ENCODE data around the gene SMIM24.
"Not testable (repeated sequence)": the region's sequence is repeated elsewhere in the genome, so short reads cannot be mapped to it uniquely, and the experiment has no call there.

Gene SMIM24

GRCh38 chr19:3480383-3481091 is at the start of gene SMIM24:
Gene SMIM24, minus strand, starts transcription at chr19:3480525. Its CDS starts 62 bp downstream, at chr19:3480463.
- no peak within 1 kb of the TSS for H3K4me3 Mint-ChIP-seq
- H3K27ac Mint-ChIP-seq = no peak within 1 kb of the TSS
- intact Hi-C loops (cut with micrococcal nuclease) = no loop called here
- H3K36me3 Mint-ChIP-seq (ENCODE audit: low read depth) = no peaks in the 10 kb centered on the region
- no peaks in the 10 kb centered on the region for H3K9me3 Mint-ChIP-seq
- H3K27me3 Mint-ChIP-seq = peaks cover 21% of the 10 kb centered on the region
- peaks cover 16% of the 10 kb centered on the region for H3K4me1 Mint-ChIP-seq (ENCODE audit: low read depth)

GRCh38 chr19:3529299-3529698 is 49.0 kb upstream of the SMIM24 start:
- H3K4me1 Mint-ChIP-seq (ENCODE audit: low read depth); H3K27ac Mint-ChIP-seq; H3K36me3 Mint-ChIP-seq (ENCODE audit: low read depth); H3K9me3 Mint-ChIP-seq; intact Hi-C loops (cut with micrococcal nuclease); H3K27me3 Mint-ChIP-seq; H3K4me3 Mint-ChIP-seq: not testable (repeated sequence)

- no peaks in the 10 kb centered on the region for H3K4me1 Mint-ChIP-seq (ENCODE audit: low read depth)
- no peaks in the 10 kb centered on the region for H3K27me3 Mint-ChIP-seq
Observed at GRCh38 chr19:3528539-3529211, 48.4 kb upstream of the SMIM24 start.

GRCh38 chr19:3528080-3528479 is 47.8 kb upstream of the SMIM24 start:
- intact Hi-C loops (cut with micrococcal nuclease) = no loop called here
- Mint-ChIP-seq H3K27me3 (no peaks in the 10 kb centered on the region), H3K36me3 (ENCODE audit: low read depth) (peaks cover 20% of the 10 kb centered on the region), H3K4me3 (no peak overlapping the region), H3K9me3 (no peaks in the 10 kb centered on the region), H3K27ac (no peak overlapping the region), H3K4me1 (ENCODE audit: low read depth) (no peaks in the 10 kb centered on the region)

More at GRCh38 chr19:3528539-3529211, 48.4 kb upstream of the SMIM24 start:
- Mint-ChIP-seq H3K9me3 (no peaks in the 10 kb centered on the region), H3K36me3 (ENCODE audit: low read depth) (peaks cover 14% of the 10 kb centered on the region), H3K27ac (no peak overlapping the region), H3K4me3 (no peak overlapping the region)
- intact Hi-C loops (cut with micrococcal nuclease) = no loop called here

- no peaks in the 10 kb centered on the region for H3K27me3 Mint-ChIP-seq
- no peaks in the 10 kb centered on the region for H3K9me3 Mint-ChIP-seq
- peaks cover 27% of the 10 kb centered on the region for H3K36me3 Mint-ChIP-seq (ENCODE audit: low read depth)
- H3K4me1 Mint-ChIP-seq (ENCODE audit: low read depth) = no peaks in the 10 kb centered on the region
- intact Hi-C loops (cut with micrococcal nuclease) = no loop called here
- no peak overlapping the region for H3K4me3 Mint-ChIP-seq
- no peak overlapping the region for H3K27ac Mint-ChIP-seq
Observed at GRCh38 chr19:3527238-3527910, 47.0 kb upstream of the SMIM24 start.

GRCh38 chr19:3526507-3527237 is 46.3 kb upstream of the SMIM24 start:
- intact Hi-C loops (cut with micrococcal nuclease) = no loop called here
- Mint-ChIP-seq H3K4me3 (no peak overlapping the region), H3K36me3 (ENCODE audit: low read depth) (peaks cover 34% of the 10 kb centered on the region), H3K27me3 (no peaks in the 10 kb centered on the region), H3K4me1 (ENCODE audit: low read depth) (no peaks in the 10 kb centered on the region), H3K27ac (no peak overlapping the region), H3K9me3 (no peaks in the 10 kb centered on the region)

- H3K4me3 Mint-ChIP-seq = no peak overlapping the region
- H3K27me3 Mint-ChIP-seq = no peaks in the 10 kb centered on the region
- peaks cover 50% of the 10 kb centered on the region for H3K36me3 Mint-ChIP-seq (ENCODE audit: low read depth)
- intact Hi-C loops (cut with micrococcal nuclease) = no loop called here
- peaks cover 12% of the 10 kb centered on the region for H3K4me1 Mint-ChIP-seq (ENCODE audit: low read depth)
- H3K9me3 Mint-ChIP-seq = no peaks in the 10 kb centered on the region
- no peak overlapping the region for H3K27ac Mint-ChIP-seq
Observed at GRCh38 chr19:3524904-3525451, 44.7 kb upstream of the SMIM24 start.

- Mint-ChIP-seq H3K36me3 (ENCODE audit: low read depth) (peaks cover 57% of the 10 kb centered on the region), H3K27ac (no peak overlapping the region), H3K4me3 (no peak overlapping the region), H3K4me1 (ENCODE audit: low read depth) (peaks cover 16% of the 10 kb centered on the region), H3K27me3 (no peaks in the 10 kb centered on the region), H3K9me3 (no peaks in the 10 kb centered on the region)
- intact Hi-C loops (cut with micrococcal nuclease) = no loop called here
Observed at GRCh38 chr19:3524078-3524842, 43.9 kb upstream of the SMIM24 start.

- no peak overlapping the region for H3K27ac Mint-ChIP-seq
- H3K4me1 Mint-ChIP-seq (ENCODE audit: low read depth) = peaks cover 16% of the 10 kb centered on the region
- intact Hi-C loops (cut with micrococcal nuclease) = no loop called here
- H3K9me3 Mint-ChIP-seq = no peaks in the 10 kb centered on the region
- peaks cover 65% of the 10 kb centered on the region for H3K36me3 Mint-ChIP-seq (ENCODE audit: low read depth)
- H3K27me3 Mint-ChIP-seq = no peaks in the 10 kb centered on the region
- H3K4me3 Mint-ChIP-seq = no peak overlapping the region
Observed at GRCh38 chr19:3523361-3524077, 43.2 kb upstream of the SMIM24 start.

- no peaks in the 10 kb centered on the region for H3K27me3 Mint-ChIP-seq
- no peak overlapping the region for H3K27ac Mint-ChIP-seq
- H3K9me3 Mint-ChIP-seq = no peaks in the 10 kb centered on the region
- intact Hi-C loops (cut with micrococcal nuclease) = no loop called here
- H3K4me1 Mint-ChIP-seq (ENCODE audit: low read depth) = peaks cover 16% of the 10 kb centered on the region
- H3K36me3 Mint-ChIP-seq (ENCODE audit: low read depth) = peaks cover 70% of the 10 kb centered on the region
- no peak overlapping the region for H3K4me3 Mint-ChIP-seq
Observed at GRCh38 chr19:3522421-3523360, 42.4 kb upstream of the SMIM24 start.

- H3K9me3 Mint-ChIP-seq = no peaks in the 10 kb centered on the region
- peak overlapping the region; percentile 51 for H3K27ac Mint-ChIP-seq
- H3K36me3 Mint-ChIP-seq (ENCODE audit: low read depth) = peaks cover 79% of the 10 kb centered on the region
- H3K27me3 Mint-ChIP-seq = no peaks in the 10 kb centered on the region
- H3K4me3 Mint-ChIP-seq = no peak overlapping the region
- intact Hi-C loops (cut with micrococcal nuclease) = no loop called here
- peaks cover 27% of the 10 kb centered on the region for H3K4me1 Mint-ChIP-seq (ENCODE audit: low read depth)
Observed at GRCh38 chr19:3521104-3521445, 40.8 kb upstream of the SMIM24 start.
